Endothelial cell of umbilical vein (primary cell): ENCODE measurements around the gene SCYGR1.

Experiments used
- EZH2 ChIP-seq: IDR thresholded peaks from 2 replicates; pipeline ENCODE4 v1.6.1; 2012; ENCODE audit warnings: borderline replicate concordance, low read depth, mild to moderate bottlenecking, moderate library complexity, low read length, inconsistent platforms; ENCODE audit not compliant: severe bottlenecking
- GATA2 ChIP-seq: IDR thresholded peaks from 2 replicates; pipeline ENCODE4 v1.7.0; 2011; ENCODE audit warnings: low read depth, mild to moderate bottlenecking, moderate library complexity, mixed read lengths, low read length; ENCODE audit not compliant: insufficient read length, insufficient read depth
- JUN ChIP-seq: IDR thresholded peaks from 2 replicates; pipeline ENCODE4 v1.6.1; 2011; ENCODE audit warnings: borderline replicate concordance, low read depth; ENCODE audit not compliant: insufficient read length, insufficient read depth
- MYC ChIP-seq: IDR thresholded peaks from one replicate; pipeline ENCODE4 v1.6.1; 2011; ENCODE audit warnings: mild to moderate bottlenecking, low read depth, low read length
- POLR2A ChIP-seq: IDR thresholded peaks from 2 replicates; pipeline ENCODE4 v1.6.1; 2012; ENCODE audit warnings: low read depth, mild to moderate bottlenecking, control low read depth, low read length
- POLR2AphosphoS5 ChIP-seq: IDR thresholded peaks from 2 replicates; pipeline ENCODE4 v1.6.1; 2012; ENCODE audit warnings: low read depth, mild to moderate bottlenecking, control low read depth, low read length, moderate library complexity; ENCODE audit not compliant: insufficient read depth
- TF ChIP-seq, protein P1 (sequence below), 2 donors: IDR thresholded peaks; 1 replicate in 1 of 2; 2 replicates in 1 of 2; pipeline ENCODE4 v1.5.1; 2011; ENCODE audit warnings: low read length in 2 of 2, mild to moderate bottlenecking in 2 of 2, moderate library complexity in 2 of 2, control low read depth in 1 of 2, inconsistent platforms in 1 of 2, low read depth in 1 of 2; ENCODE audit not compliant: insufficient read depth in 1 of 2; ENCODE audit errors: extremely low read depth in 1 of 2
- TF ChIP-seq, protein P2 (sequence below): IDR thresholded peaks from 2 replicates; pipeline ENCODE4 v1.6.1; 2011; ENCODE audit not compliant: insufficient read depth, insufficient read length

DNA sequence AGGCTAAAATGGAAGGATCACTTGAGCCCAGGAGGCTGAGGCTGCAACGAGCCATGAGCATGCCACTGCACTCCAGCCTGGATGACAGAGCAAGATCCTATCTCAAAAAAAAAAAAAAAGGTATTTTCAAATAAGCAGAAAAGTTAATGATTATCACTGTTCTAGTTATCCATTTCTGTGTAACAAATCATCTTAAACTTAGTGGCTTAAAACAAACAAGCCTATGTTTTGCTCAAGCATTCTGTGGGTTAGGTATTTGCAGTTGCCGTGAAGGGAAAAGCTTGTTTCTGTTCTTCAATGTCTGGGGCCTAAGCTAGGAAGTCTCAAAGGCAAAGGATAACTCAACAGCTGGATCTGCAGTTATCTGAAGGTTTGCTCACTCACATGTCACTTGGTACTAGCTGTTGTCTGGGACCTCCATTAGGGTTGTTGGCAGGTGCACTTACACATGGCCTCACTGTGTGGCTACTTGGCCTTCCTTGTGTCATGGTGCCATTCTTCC, 48.6 kb downstream of the SCYGR1 start:
- TF ChIP-seq, protein P1, sequence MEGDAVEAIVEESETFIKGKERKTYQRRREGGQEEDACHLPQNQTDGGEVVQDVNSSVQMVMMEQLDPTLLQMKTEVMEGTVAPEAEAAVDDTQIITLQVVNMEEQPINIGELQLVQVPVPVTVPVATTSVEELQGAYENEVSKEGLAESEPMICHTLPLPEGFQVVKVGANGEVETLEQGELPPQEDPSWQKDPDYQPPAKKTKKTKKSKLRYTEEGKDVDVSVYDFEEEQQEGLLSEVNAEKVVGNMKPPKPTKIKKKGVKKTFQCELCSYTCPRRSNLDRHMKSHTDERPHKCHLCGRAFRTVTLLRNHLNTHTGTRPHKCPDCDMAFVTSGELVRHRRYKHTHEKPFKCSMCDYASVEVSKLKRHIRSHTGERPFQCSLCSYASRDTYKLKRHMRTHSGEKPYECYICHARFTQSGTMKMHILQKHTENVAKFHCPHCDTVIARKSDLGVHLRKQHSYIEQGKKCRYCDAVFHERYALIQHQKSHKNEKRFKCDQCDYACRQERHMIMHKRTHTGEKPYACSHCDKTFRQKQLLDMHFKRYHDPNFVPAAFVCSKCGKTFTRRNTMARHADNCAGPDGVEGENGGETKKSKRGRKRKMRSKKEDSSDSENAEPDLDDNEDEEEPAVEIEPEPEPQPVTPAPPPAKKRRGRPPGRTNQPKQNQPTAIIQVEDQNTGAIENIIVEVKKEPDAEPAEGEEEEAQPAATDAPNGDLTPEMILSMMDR (IDR thresholded peaks at IDR 0.05; ENCODE audit: extremely low read depth in 1 of 2, insufficient read depth in 1 of 2, low read depth in 1 of 2, low read length in 2 of 2): no peak
- TF ChIP-seq, protein P2, sequence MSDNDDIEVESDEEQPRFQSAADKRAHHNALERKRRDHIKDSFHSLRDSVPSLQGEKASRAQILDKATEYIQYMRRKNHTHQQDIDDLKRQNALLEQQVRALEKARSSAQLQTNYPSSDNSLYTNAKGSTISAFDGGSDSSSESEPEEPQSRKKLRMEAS: no peak
- no peak for TF ChIP-seq POLR2A
- TF ChIP-seq JUN: no peak
- TF ChIP-seq MYC: no peak
- TF ChIP-seq POLR2AphosphoS5: no peak
- TF ChIP-seq EZH2: no peak
- TF ChIP-seq GATA2: no peak
